ENCODE results near the gene ZNF407.

ZNF407 gene

DNA sequence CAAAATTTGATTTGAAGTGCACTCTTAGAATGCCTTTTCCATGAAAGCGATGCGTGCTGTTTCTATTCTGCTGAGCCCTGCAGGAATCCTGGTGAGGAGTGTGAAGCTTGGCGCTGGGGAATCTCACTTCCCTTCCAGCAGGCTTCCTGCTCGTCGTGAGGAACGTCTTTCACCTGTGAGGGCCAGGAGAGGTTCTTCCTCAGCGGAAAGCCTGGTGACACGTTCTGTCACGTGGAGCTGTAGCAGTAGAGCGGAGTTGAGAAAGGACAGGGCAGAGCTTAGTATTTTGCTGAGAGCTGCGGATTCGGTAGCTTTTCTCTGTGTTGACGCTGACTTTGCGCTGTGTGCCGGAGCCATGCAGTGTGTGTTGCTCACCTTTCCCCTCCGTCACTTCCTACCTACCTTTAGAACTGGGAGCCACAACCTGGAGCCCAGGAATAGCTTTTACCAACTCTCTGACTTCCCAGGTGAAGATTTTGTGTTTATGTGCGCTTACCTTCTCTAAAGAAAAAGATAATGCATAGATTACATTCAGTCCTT lies 316.5 kb downstream of the ZNF407 start:
- Histone ChIP-seq H3K4me3 (ENCODE audit: low read depth, low read length) (no peak overlapping the region), H3K4me1 (ENCODE audit: control insufficient read depth, insufficient read depth, low read length) (peaks cover 8% of the 10 kb centered on the region; the same call in 1 of the 2 replicates), H3K27ac (ENCODE audit: extremely low read depth, low read depth, low read length) (no peak overlapping the region), H3K9me3 (ENCODE audit: control insufficient read depth, insufficient read depth, low read depth, low read length) (no peaks in the 10 kb centered on the region), H3K36me3 (ENCODE audit: control insufficient read depth in 2 of 2, insufficient read depth in 1 of 2, low read length in 2 of 2) (no peaks in the 10 kb centered on the region)
- no peak for TF ChIP-seq ZNF610 (tag by site-specific recombination; IDR thresholded peaks at IDR 0.05; ENCODE audit: borderline replicate concordance)
- CTCF ChIA-PET = no interaction called here
- POLR2A ChIA-PET = no interaction called here

GRCh38 chr18:74914648-74915047 lies 317.0 kb downstream of the ZNF407 start:
- Histone ChIP-seq H3K9me3 (ENCODE audit: control insufficient read depth, insufficient read depth, low read depth, low read length) (no peaks in the 10 kb centered on the region), H3K27ac (ENCODE audit: extremely low read depth, low read depth, low read length) (no peak overlapping the region), H3K4me3 (ENCODE audit: low read depth, low read length) (no peak overlapping the region), H3K4me1 (ENCODE audit: control insufficient read depth, insufficient read depth, low read length) (peaks cover 11% of the 10 kb centered on the region; the same call in 1 of the 2 replicates), H3K36me3 (ENCODE audit: control insufficient read depth in 2 of 2, insufficient read depth in 1 of 2, low read length in 2 of 2) (no peaks in the 10 kb centered on the region)
- TF ChIP-seq ZNF629 (tag by site-specific recombination; IDR thresholded peaks at IDR 0.05) (no peak), ZNF530 (tag by site-specific recombination; IDR thresholded peaks at IDR 0.05; ENCODE audit: low read depth) (no peak), TCF7L2 (IDR thresholded peaks at IDR 0.05; ENCODE audit: borderline replicate concordance, low read depth, low read length) (no peak), PRDM10 (tag by site-specific recombination; IDR thresholded peaks at IDR 0.05) (no peak), ZNF626 (tag by site-specific recombination; IDR thresholded peaks at IDR 0.05) (no peak), SP2 (tag by site-specific recombination; IDR thresholded peaks at IDR 0.05) (no peak), ZNF19 (tag by site-specific recombination; IDR thresholded peaks at IDR 0.05; ENCODE audit: low read depth) (no peak), ZNF624 (tag by site-specific recombination; IDR thresholded peaks at IDR 0.05) (no peak), ZNF549 (tag by site-specific recombination; IDR thresholded peaks at IDR 0.05) (no peak), YY2 (tag by site-specific recombination; IDR thresholded peaks at IDR 0.05) (no peak), ZBTB6 (tag by site-specific recombination; IDR thresholded peaks at IDR 0.05) (no peak), ZNF560 (tag by site-specific recombination; IDR thresholded peaks at IDR 0.05; ENCODE audit: borderline replicate concordance) (no peak), ZNF366 (tag by site-specific recombination; conservative IDR thresholded peaks at IDR 0.05) (no peak), ZNF202 (tag by site-specific recombination; IDR thresholded peaks at IDR 0.05; ENCODE audit: borderline replicate concordance) (no peak), ZXDB (tag by site-specific recombination; IDR thresholded peaks at IDR 0.05) (no peak), ZNF449 (tag by site-specific recombination; IDR thresholded peaks at IDR 0.05) (no peak)
- TF ChIP-seq, protein P1, sequence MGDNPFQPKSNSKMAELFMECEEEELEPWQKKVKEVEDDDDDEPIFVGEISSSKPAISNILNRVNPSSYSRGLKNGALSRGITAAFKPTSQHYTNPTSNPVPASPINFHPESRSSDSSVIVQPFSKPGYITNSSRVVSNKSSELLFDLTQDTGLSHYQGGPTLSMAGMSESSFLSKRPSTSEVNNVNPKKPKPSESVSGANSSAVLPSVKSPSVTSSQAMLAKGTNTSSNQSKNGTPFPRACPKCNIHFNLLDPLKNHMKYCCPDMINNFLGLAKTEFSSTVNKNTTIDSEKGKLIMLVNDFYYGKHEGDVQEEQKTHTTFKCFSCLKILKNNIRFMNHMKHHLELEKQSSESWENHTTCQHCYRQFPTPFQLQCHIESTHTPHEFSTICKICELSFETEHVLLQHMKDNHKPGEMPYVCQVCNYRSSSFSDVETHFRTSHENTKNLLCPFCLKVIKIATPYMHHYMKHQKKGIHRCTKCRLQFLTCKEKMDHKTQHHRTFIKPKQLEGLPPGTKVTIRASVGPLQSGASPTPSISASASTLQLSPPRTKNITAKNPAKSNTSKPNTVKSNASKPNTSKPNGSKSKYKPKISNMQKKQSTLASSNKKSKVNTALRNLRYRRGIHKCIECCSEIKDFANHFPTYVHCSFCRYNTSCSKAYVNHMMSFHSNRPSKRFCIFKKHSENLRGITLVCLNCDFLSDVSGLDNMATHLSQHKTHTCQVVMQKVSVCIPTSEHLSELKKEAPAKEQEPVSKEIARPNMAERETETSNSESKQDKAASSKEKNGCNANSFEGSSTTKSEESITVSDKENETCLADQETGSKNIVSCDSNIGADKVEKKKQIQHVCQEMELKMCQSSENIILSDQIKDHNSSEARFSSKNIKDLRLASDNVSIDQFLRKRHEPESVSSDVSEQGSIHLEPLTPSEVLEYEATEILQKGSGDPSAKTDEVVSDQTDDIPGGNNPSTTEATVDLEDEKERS (tag by site-specific recombination; IDR thresholded peaks at IDR 0.05) = no peak
- TF ChIP-seq, protein P2, sequence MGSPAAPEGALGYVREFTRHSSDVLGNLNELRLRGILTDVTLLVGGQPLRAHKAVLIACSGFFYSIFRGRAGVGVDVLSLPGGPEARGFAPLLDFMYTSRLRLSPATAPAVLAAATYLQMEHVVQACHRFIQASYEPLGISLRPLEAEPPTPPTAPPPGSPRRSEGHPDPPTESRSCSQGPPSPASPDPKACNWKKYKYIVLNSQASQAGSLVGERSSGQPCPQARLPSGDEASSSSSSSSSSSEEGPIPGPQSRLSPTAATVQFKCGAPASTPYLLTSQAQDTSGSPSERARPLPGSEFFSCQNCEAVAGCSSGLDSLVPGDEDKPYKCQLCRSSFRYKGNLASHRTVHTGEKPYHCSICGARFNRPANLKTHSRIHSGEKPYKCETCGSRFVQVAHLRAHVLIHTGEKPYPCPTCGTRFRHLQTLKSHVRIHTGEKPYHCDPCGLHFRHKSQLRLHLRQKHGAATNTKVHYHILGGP (tag by site-specific recombination; IDR thresholded peaks at IDR 0.05) = no peak
- ChIA-PET POLR2A (no interaction called here), CTCF (interaction anchor here (0.6 kb wide), 1 partner anchor 82 kb away, joined by 3 read pairs; no protein-coding TSS in a partner anchor)

Measured in HEK293 (cell line).